ENCODE results near the gene SMARCB1.

The SMARCB1 gene

GRCh38 chr22:23786752-23787599 is at the start of gene SMARCB1:
Gene SMARCB1 (plus strand): TSS chr22:23786966. CDS start chr22:23787170, 204 bp downstream.
- peak; percentile 66 for DNase-seq (ENCODE audit: extremely low read depth, low read depth)
- TF ChIP-seq CTCF (IDR thresholded peaks at IDR 0.05; ENCODE audit: low read depth, low read length) = no peak

GRCh38 chr22:23737696-23738095 is 49.1 kb upstream of the SMARCB1 start:
- no peak for TF ChIP-seq CTCF (IDR thresholded peaks at IDR 0.05; ENCODE audit: low read depth, low read length)
- DNase-seq (ENCODE audit: extremely low read depth, low read depth) = no peak

GRCh38 chr22:23742505-23743264 is 44.1 kb upstream of the SMARCB1 start:
- no peak for DNase-seq (ENCODE audit: extremely low read depth, low read depth)
- no peak for TF ChIP-seq CTCF (IDR thresholded peaks at IDR 0.05; ENCODE audit: low read depth, low read length)

- TF ChIP-seq CTCF (IDR thresholded peaks at IDR 0.05; ENCODE audit: low read depth, low read length) = no peak
- no peak for DNase-seq (ENCODE audit: extremely low read depth, low read depth)
These were observed 43.5 kb upstream of the SMARCB1 start for GRCh38 chr22:23743303-23743705.

- no peak for DNase-seq (ENCODE audit: extremely low read depth, low read depth)
- TF ChIP-seq CTCF (IDR thresholded peaks at IDR 0.05; ENCODE audit: low read depth, low read length) = no peak
These were observed 42.8 kb upstream of the SMARCB1 start for GRCh38 chr22:23744001-23744400.

- TF ChIP-seq CTCF (IDR thresholded peaks at IDR 0.05; ENCODE audit: low read depth, low read length) = no peak
- no peak for DNase-seq (ENCODE audit: extremely low read depth, low read depth)
These were observed 42.3 kb upstream of the SMARCB1 start for GRCh38 chr22:23744485-23744884.

GRCh38 chr22:23745791-23746190 is 41.0 kb upstream of the SMARCB1 start:
- no peak for DNase-seq (ENCODE audit: extremely low read depth, low read depth)
- no peak for TF ChIP-seq CTCF (IDR thresholded peaks at IDR 0.05; ENCODE audit: low read depth, low read length)

All from AG09319 (cell line).